ENCODE measurements around the gene ACTL6B.

Gene ACTL6B

GRCh38 chr7:100629117-100629716 is 27.0 kb downstream of the ACTL6B start:
- ChIA-PET POLR2A (no interaction called here), CTCF (interaction anchor here (0.6 to 2.3 kb wide), 6 partner anchors 9 to 147 kb away, joined by 3 to 7 read pairs (median 5); no protein-coding TSS in a partner anchor)
- no peak overlapping the region for H3K4me3 ChIP-seq (ENCODE audit: low read depth, low read length)
- no peak for DNase-seq (ENCODE audit: low read depth, low spot score)
- TF ChIP-seq, protein P1, sequence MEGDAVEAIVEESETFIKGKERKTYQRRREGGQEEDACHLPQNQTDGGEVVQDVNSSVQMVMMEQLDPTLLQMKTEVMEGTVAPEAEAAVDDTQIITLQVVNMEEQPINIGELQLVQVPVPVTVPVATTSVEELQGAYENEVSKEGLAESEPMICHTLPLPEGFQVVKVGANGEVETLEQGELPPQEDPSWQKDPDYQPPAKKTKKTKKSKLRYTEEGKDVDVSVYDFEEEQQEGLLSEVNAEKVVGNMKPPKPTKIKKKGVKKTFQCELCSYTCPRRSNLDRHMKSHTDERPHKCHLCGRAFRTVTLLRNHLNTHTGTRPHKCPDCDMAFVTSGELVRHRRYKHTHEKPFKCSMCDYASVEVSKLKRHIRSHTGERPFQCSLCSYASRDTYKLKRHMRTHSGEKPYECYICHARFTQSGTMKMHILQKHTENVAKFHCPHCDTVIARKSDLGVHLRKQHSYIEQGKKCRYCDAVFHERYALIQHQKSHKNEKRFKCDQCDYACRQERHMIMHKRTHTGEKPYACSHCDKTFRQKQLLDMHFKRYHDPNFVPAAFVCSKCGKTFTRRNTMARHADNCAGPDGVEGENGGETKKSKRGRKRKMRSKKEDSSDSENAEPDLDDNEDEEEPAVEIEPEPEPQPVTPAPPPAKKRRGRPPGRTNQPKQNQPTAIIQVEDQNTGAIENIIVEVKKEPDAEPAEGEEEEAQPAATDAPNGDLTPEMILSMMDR (IDR thresholded peaks at IDR 0.05; ENCODE audit: insufficient read depth, low read length, missing control alignments) = peak; percentile 39

GRCh38 chr7:100627238-100627549 is 29.1 kb downstream of the ACTL6B start:
- DNase-seq (ENCODE audit: low read depth, low spot score) = no peak
- no peak overlapping the region for H3K4me3 ChIP-seq (ENCODE audit: low read depth, low read length)
- POLR2A ChIA-PET = no interaction called here
- CTCF ChIA-PET = interaction anchor here (1.1 kb wide), 1 partner anchor 66 kb away, joined by 4 read pairs; no protein-coding TSS in a partner anchor
- TF ChIP-seq, protein P1 (IDR thresholded peaks at IDR 0.05; ENCODE audit: insufficient read depth, low read length, missing control alignments) = no peak

GRCh38 chr7:100626530-100627237 is 29.6 kb downstream of the ACTL6B start:
- ChIA-PET CTCF (interaction anchor here (0.9 to 1.9 kb wide), 4 partner anchors 13 to 225 kb away, joined by 3 to 10 read pairs (median 4); partner anchors contain the start of genes MOSPD3 and SLC12A9), POLR2A (interaction anchor here (0.6 kb wide), 1 partner anchor 529 kb away, joined by 3 read pairs; no protein-coding TSS in a partner anchor)
- peak overlapping the region; percentile 53 for H3K4me3 ChIP-seq (ENCODE audit: low read depth, low read length)
- TF ChIP-seq, protein P1 (IDR thresholded peaks at IDR 0.05; ENCODE audit: insufficient read depth, low read length, missing control alignments) = no peak
- no peak for DNase-seq (ENCODE audit: low read depth, low spot score)

DNA sequence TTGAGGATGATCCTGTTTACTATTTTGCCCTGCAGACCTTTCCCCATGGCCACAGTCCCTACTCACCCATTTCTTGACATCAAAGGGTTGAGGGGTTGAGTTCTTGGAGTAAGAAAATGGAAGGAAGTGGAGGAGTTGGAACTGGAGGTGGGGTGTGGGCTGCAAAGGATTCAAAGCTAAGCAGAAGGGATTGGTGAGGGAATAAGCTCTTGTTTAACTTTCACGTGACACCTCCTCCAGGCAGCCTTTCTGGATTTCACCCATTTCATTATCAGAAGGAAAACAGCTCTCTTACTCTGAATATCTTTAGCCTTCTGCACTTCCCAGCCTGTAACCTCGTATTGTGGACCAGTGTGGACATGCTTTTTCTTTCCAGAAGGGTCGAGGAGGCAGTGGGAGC is 30.2 kb downstream of the ACTL6B start:
- peak overlapping the region; percentile 53 for H3K4me3 ChIP-seq (ENCODE audit: low read depth, low read length)
- DNase-seq (ENCODE audit: low read depth, low spot score) = no peak
- CTCF ChIA-PET = interaction anchor here (0.9 to 1.9 kb wide), 4 partner anchors 8 to 226 kb away, joined by 3 to 10 read pairs (median 3); partner anchors contain the start of genes MOSPD3 and SLC12A9
- TF ChIP-seq, protein P1 (IDR thresholded peaks at IDR 0.05; ENCODE audit: insufficient read depth, low read length, missing control alignments) = no peak
- POLR2A ChIA-PET = interaction anchor here (0.6 kb wide), 1 partner anchor 530 kb away, joined by 3 read pairs; no protein-coding TSS in a partner anchor

- TF ChIP-seq, protein P1 (IDR thresholded peaks at IDR 0.05; ENCODE audit: insufficient read depth, low read length, missing control alignments) = no peak
- no peak for DNase-seq (ENCODE audit: low read depth, low spot score)
- ChIA-PET CTCF (no interaction called here), POLR2A (no interaction called here)
- H3K4me3 ChIP-seq (ENCODE audit: low read depth, low read length) = no peak overlapping the region
Observed at GRCh38 chr7:100623951-100624824, 32.1 kb downstream of the ACTL6B start.
